ENCODE results near the gene TCF7L1.

The TCF7L1 gene

DNA sequence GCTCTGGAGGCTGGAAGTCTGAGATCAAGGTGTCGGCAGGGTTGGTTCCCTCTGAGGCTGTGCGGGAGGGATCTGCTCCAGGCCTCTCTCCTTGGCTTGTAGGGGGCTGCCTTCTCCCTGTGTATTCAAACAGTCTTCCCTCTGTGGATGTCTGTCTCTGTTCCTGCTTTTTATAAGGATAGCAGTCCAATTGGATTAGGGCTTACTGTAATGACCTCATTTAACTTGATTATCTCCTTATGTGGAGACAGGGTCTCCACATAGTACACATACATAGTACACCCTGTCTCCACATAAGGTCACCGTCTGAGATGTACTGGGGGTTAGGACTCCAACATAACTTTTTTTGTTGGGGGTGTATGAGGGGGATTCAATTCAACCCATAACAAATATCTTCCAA lies 30.5 kb downstream of the TCF7L1 start:
- DNase-seq (ENCODE audit: low read depth, low spot score) = no peak

DNA sequence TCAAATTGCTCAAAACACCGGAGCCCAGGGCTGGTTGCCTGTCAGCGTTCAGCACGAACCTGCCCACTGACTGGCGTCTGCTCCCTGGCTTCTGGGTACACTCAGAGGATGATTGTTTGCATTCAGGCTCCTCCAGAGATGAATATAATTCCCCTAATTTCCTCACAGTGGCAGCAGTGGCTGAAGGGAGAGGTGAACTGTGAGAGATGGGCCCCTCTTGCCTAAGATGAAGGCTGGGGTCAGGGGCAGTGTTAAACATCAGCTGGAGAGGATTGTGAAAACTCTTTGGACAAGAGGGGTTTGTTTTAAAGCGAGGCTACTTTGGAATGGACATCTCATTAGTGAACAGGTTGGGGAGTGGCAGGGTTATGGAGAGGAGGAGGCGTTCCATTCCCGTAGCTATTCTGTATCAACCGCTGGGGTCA lies 31.0 kb downstream of the TCF7L1 start:
- no peak for DNase-seq (ENCODE audit: low read depth, low spot score)

DNA sequence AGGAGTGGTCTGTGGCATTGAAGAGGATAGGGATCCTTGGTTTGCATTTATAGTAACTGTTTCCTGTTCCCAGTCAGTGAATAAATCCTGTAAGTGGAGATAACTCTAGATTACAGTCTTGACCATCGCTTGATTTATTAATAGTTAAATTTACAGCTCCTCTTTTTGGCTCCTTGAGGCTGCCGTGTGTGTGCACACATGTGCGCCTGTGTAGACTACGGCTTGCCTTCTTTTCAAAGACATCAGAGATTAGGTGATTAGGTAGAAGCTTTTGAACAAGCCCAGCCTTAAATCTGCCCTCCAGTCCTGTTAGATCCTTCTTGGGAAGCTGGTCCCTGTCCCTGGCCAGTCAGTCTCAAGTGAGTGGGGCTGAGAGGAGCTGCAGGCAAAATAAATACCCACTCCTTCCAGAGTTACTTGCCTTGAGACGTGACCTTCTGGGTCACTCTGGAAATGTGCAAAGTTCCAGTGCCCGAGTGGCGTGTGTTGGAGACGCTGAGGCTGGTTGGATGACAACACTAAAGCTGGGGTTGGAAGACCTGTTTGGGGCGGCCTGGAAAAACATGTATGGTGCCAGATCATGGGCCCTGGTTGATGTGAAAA lies 32.0 kb downstream of the TCF7L1 start:
- DNase-seq (ENCODE audit: low read depth, low spot score) = no peak

DNA sequence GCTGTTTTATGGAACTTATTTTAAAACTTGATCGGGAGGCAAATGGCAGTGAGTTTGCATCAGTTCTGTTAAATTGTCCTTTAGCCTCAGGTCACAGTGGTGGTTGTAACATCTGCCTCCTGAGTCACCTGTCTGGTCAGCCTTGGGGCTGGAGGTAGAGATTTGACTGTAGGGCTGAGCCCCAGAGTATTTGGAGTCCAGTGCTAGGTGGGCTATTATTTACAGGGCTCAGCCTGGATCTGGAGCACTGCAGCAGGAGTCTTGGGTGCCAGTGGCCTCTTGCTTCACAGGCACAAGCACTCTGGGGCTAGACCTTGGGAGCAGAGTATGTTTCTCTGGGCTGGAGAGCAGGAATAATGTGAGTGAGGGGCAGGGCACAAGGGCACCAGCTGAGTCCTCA lies 32.8 kb downstream of the TCF7L1 start:
- DNase-seq (ENCODE audit: low read depth, low spot score) = no peak

DNA sequence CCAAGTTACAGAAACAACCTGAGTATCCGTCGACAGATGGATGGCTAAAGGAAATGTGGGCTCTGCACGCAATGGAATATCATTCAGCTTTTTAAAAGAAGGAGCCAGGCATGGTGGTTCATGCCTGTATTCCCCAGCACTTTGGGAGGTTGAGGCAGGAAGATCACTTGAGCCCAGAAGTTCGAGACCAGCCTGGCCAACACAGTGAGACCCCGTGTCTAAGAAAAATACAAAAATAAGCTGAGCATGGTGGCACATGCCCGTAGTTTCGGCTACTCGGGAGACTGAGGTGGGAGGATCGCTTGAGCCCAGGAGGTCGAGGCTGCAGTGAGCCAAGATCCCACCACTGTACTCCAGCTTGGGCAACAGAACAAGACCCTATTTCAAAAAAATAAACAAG lies 34.3 kb downstream of the TCF7L1 start:
- DNase-seq (ENCODE audit: low read depth, low spot score) = no peak

DNA sequence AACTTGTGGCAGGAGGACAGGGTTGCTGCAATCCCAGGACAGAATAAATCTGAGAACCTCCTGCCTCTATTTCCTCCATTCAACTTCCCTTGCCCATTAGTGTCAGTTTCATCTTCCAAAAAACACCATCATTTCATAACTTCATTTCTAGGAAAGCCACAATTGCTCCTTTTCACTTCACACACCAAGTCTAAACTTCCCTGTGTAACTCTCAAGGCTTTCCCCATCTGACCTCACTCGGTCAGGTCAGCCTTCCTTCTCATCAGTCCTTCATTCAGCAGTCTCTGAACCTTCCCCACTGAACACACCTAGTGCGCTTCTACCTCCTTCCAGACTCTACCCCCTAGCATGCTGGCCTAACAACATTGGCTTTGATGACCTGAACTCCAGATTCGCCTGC lies 35.8 kb downstream of the TCF7L1 start:
- no peak for DNase-seq (ENCODE audit: low read depth, low spot score)

DNA sequence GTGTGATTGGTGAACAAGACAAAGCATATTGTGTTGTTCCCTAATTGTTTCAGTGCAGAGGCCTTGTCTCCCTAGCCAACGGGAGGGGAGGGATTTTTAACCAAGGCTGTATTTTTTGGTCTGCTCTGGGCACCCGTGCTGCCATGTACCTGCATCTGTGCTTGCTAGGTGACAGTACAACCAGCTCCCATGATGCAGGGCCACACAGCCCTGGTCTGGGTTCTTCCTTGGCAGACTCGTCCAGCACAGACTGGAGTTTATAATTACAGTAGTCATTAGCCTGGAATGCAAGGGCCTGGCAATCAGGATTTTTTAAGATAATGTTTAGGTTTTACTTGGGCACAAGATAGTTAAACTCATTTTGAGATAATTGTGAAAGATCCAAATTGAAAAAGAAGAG lies 36.4 kb downstream of the TCF7L1 start:
- DNase-seq (ENCODE audit: low read depth, low spot score) = no peak

DNA sequence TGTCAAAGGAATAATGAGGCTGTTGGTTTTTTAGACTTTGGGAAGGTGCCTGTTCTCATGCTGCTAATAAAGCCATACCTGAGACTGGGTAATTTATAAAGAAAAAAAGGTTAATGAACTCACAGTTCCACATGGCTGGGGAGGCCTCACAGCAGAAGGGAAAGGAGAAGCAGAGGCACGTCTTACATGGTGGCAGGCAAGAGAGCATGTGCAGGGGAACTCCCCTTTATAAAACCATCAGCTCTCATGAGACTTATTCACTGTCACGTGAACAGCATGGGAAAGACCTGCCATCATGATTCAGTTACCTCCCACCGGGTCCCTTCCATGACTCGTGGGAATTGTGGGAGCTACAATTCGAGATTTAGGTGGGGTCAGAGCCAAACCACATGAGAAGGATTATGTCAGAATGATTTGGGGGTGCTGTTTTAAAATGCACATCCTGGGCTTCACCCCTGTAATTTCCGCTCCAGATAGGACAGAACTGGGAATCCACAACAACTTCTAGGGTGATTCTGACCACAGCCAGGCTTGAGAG lies 37.8 kb downstream of the TCF7L1 start:
- no peak for DNase-seq (ENCODE audit: low read depth, low spot score)

DNA sequence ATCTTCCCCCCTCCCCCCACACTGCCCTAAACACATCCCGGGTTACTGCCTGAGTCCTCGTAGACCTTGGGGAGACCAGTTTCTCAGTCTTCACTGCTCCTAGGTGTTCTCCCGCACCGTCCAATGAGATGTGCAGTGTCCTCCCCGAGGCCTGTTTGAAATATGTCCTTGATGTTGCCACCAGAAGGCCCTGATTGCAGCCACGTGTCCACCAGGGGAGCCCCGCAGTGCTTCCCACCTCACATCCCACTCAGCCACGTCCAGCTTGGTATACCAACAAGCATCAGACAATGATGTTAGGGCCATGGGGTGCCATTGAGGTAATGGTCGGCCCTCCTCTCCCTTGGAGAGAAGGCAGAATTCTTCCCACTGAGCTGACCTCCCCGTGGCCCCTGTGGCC lies 38.7 kb downstream of the TCF7L1 start:
- DNase-seq (ENCODE audit: low read depth, low spot score) = no peak

DNA sequence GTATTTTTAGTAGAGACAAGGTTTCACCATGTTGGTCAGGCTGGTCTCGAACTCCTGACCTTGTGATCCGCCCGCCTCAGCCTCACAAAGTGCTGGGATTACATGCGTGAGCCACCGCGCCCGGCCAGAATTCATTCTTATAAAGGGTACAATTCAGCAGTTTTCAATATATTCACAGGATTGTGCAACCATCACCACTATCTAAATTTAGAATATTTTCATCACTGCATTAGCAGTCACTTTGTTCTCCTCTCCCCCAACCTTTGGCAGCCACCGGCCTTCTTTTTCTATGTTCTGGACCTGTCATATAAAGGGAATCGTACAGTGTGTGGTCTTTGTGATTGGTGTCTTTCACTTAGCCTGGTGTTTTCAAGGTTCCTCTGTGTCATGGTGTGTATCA lies 40.7 kb downstream of the TCF7L1 start:
- DNase-seq (ENCODE audit: low read depth, low spot score) = no peak

DNA sequence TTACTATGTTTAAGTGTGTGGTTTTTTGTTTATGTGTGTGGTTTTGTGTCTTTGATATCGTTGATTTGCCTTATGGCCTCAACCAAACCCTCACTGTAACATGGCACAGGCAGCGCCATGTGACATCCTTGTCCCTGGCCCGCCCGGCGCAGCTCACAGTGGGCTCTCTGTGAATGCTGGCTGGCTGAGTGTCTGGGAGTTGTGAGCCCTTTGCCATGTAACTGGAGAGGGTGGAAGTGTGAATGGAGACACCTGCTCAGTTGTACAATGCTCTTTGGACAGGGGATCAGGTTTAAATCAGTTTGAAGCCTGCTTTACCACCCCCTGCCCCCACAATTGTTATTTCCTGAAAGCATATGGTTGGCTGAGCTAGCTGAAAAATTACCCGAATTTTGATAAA lies 41.8 kb downstream of the TCF7L1 start:
- DNase-seq (ENCODE audit: low read depth, low spot score) = no peak

DNA sequence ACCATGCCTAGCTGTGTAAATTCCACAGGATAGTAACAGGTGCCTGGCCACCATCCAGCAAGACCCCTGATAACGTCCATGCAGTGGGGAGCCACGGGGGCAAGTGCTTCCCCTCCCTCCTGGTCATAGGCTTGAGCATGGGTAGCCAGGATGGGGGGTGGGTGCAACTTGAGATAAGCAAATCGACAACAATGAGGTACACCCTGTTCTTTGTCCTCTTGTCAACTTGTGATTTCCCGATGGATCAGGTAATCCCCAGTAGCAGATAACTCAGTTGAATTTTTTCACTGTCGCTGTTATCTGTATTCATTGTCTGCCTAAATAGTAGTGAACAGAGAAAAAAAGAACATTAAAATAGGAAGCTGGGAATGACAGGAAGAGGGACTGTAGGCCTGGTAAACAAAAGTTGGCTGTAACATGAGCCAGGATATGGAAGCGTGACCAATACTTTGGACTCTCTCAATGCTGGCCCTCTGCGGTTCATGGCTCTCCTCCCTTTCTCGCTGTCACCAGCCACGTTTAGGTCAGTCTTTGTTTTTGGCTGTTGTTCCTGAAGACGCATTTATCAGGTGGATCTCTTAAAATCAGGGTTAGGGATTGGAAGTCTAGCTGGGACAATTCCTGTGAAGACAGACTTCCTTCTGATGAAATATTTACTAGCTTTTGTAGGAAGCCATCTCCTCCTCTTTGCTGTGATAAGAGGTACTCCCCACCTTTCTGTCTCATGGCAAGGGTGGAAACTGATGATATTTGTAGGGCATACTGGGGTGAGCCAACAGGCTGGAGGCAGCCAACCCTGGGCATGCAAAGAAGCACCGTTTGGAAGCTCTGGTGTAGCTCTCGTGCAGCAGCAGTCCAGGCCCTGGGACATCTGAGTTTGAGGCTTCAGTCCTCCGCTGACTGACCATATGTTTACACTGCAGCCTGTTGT lies 42.4 kb downstream of the TCF7L1 start:
- DNase-seq (ENCODE audit: low read depth, low spot score) = no peak

DNA sequence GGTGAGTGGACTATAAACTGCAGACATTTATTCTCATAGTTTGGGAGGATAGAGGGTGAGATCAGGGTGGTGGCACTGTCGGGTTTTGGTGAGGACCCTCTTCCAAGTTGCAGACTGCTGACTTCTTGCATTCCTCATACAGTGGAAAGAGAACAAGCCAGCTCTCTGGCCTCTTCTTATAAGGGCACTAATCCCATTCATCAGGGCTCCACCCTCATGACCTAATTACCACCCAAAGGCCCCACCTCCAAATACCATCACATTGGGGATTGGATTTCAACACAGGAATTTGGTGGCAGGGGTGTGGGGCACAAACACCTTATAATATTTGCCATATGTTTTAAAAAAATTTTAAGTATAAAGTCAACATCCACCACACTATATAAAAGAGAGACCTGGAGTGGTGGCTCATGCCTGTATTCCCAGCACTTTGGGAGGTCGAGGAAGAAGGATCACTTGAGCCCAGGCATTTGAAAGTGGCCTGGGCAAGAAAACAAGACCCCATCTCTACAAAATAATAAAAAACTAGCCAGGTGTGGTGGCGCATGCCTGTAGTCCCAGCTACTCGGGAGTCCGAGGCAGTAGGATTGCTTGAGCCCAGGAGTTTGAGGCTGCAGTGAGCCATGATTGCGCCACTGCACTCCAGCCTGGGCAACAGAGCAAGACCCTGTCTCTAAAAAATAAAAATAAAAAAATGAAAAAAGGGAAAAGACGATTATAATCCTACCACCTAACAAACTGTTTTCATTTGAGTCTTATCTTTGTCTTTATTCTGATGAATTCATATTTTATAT lies 44.0 kb downstream of the TCF7L1 start:
- no peak for DNase-seq (ENCODE audit: low read depth, low spot score)

DNA sequence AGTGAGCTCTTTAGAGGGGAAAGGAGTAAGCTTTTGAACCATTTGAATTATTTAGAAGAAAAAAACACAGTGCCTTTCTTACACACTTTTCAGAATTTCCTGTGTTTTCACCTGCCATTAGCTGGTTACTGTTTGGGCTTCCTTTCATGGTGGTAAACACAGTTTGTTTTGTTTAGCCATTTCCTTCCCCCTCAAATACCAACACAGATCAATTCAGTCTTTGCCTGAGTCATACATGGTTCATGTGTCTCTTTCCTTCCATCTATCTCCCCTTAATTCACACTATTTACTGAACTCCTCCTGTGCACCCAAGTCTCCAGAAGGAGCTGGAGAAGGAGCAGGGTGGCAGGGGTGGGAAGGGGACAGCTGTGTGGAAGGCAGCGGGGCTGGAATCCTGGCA lies 45.0 kb downstream of the TCF7L1 start:
- no peak for DNase-seq (ENCODE audit: low read depth, low spot score)

DNA sequence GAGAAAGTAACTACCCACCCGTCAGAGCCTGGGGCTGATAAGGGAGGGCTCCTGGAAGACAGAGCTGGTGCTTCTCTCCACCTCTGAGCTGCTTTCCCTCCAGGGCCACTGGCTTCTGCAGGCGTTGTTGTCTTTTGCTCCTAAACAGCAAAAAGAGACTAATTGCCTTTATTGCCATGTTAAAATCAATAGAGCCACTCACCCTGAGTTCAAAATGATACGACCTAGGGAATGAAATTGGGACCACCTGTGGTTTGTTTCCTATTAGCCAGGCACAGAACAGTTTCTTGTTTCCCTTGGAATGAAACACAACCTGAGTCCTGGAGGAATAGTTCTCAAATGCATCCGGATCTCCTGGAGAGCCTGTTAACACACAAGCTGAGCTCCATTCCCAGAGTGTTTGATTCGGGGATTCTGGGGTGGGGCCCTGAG lies 45.8 kb downstream of the TCF7L1 start:
- DNase-seq (ENCODE audit: low read depth, low spot score) = no peak

DNA sequence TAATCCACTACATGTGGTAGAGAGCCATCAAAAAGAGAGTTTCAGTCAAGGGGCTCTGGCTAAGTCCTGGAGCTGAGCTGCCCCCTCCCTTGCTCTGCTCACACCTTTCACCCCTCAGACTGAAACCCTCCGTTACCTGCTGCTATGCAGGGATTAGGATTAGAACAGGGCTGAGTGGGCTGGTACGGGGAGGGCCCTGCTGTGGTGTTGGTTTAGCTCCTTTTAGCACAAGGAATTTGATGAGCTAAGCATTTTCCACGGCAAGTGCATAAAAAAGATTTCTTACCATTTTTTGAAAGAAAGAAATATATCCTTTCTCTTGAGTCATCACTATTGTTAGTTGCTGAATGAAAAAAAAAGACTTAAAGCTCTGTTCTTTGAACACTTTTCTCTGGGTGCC lies 46.3 kb downstream of the TCF7L1 start:
- DNase-seq (ENCODE audit: low read depth, low spot score) = no peak

DNA sequence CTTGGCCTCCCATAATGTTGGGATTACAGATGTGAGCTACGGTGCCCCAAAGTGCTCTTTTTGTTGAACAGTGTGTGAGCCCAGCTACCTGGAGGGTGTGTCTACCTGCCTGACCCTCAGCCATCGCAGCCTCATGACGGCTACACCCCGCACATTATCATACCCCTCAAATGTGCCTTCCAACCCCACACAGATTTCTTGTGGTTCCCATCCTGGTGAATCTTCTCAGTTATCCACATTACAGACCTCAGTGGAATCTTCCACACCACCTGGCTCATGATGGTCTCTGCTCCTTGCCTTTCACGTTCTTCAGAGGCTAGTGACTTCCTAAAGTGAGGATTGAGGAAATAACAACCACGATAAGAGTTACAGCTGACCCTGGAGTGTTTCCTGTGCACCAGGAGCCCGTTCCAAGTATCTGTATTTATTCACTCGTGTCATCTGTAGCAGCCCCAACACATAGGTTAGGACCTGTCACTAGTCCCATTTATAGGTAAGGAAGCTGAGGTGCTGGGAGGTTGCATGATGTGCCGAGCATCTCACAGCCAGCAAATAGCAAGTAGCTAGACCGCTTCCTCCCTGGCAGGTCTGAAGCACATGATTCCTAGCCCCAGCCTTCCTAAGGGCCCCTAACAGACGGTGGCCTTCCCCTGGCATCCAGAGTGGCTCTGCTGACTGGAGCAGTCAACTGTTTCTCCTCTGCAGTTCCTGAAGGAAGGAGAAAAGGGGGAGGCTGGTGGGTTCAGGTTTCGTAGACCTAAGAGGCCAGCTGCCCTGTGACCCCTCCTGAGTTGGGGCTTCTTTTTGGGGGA lies 47.3 kb downstream of the TCF7L1 start:
- DNase-seq (ENCODE audit: low read depth, low spot score) = no peak

DNA sequence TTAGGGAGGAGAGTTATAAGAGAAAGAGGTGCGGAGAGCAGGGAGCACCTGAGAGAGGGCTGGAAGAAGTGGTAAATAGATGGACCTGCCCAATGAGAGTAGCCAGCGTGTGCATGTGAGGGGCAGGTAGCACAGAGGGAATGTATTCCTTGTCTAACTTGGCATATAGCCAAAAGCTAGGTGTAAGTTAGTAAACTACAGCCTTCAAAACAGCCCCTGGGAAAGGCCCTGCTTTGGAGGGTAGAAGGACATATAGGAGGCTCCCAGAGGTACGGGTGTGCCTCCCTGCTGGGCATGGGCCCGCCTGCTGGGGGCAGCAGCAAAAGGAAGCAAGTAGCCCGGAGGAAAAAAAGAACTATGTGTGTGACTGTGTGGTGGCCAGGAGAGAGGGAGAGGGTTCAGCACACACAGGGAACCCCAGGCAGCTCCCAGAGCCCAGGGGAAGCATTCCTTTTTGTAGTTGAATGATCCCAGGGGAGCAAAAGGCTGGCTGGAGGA lies 48.0 kb downstream of the TCF7L1 start:
- DNase-seq (ENCODE audit: low read depth, low spot score) = no peak

DNA sequence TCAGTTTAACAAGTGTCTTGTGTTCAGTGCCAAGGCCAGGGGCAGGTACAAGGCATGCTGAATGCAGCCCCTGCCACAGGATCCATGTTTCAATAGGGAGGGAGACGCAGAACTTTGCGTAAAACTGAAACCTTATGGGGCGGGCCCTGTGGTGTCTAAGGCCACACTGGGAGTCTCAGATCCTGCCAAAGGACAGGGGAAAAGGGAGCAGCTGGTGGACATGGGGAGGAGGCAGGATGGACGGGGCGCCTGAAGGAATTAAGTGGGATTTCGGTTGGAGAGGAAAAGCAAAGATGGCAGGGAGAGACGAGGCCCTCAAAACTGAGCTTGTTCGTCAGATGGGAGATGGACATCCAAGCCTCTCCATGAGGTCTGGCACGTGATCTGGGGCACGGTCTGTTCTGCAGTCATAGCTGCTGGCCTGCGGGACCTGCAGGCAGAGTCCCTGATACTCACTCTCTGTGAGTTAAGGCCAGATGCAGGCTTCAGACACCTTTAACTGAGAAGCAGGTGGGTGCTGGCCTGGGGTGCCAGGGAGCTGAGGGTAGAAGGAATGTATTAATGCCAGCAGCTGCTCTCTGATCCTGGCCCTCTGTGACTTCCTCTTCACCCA lies 48.8 kb downstream of the TCF7L1 start:
- no peak for DNase-seq (ENCODE audit: low read depth, low spot score)

DNA sequence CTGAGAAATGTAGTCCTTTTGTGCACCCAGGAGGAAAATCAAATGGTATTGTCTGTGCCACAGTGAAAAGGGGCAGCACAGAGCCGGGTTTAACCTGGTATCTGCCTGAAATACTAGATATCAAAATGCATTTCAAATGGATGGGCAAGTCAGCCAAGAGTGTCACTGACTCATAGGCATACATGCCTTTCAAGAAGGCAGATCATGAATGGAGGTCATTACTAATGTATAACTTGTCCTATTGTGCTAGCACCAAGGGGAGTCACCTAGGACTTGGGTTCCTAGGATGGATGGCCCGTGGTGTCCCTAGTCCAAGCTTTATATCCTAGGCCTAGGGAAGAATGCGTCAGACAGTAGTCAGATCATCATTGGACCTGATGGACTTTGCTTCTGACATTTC lies 49.9 kb downstream of the TCF7L1 start:
- DNase-seq (ENCODE audit: low read depth, low spot score) = no peak

DNA sequence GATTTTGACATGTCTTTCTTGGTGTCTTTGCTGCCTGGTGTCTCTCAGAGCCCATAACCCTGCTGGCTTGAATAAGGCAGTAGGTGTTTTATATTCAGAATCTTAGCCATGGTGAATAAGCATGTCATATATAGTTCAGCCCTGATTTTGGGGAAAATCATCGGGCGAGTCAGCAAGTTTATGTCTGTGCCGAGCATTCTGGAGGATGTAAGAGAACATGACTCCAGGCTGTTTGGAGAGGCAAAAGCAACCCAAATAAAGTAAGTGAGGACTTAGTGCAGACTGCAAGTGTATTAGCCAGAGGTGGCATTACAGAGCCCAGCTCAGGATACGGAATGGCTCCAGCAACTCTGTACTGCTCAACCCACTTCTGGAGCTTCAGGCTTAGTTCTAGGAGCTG lies 50.3 kb downstream of the TCF7L1 start:
- no peak for DNase-seq (ENCODE audit: low read depth, low spot score)
